ENCODE results near the gene ADARB1. TPM values are rescaled to one million over a fixed set of nuclear protein-coding genes. Genes with fewer than 3 reads are reported as not detected.

The ADARB1 gene
- total RNA-seq, 1 donor, result 2.1 TPM

DNA sequence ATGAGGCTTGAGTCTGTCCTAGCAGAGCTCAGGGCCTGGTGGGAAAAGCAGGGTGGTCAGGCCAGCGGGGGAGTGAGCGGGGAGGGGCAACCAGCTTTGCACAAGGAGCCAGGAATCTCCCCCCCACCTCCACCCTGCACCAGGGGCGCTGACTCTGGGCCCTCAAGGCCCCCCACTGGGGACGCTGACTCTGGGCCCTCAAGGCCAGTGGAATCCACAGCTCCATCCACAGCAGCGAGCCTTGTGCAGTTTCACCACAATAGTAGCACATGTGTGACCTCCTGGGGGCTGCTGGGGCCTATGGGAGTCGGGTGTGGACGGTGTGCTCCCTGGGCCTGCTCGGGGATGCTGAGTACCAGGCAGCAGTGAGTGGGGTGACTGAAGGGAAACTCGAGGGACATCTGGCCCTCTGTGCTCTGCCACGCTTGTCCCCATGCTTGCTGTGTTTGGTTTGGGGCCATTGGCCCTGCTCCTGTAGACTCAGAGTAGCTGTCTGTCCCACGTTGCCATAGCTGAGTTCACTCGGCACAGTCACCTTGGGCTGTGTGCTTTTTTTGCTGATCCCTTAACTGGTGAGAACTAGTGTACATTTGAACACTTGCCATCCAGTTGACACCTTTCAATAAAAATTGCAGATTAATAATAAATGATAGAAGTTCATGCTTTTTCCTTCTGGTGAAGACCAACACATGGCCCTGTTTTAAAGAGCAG lies 89.2 kb downstream of the ADARB1 start:
- TF ChIP-seq, protein P1, sequence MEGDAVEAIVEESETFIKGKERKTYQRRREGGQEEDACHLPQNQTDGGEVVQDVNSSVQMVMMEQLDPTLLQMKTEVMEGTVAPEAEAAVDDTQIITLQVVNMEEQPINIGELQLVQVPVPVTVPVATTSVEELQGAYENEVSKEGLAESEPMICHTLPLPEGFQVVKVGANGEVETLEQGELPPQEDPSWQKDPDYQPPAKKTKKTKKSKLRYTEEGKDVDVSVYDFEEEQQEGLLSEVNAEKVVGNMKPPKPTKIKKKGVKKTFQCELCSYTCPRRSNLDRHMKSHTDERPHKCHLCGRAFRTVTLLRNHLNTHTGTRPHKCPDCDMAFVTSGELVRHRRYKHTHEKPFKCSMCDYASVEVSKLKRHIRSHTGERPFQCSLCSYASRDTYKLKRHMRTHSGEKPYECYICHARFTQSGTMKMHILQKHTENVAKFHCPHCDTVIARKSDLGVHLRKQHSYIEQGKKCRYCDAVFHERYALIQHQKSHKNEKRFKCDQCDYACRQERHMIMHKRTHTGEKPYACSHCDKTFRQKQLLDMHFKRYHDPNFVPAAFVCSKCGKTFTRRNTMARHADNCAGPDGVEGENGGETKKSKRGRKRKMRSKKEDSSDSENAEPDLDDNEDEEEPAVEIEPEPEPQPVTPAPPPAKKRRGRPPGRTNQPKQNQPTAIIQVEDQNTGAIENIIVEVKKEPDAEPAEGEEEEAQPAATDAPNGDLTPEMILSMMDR (IDR thresholded peaks at IDR 0.05; ENCODE audit: insufficient read depth, low read length), result no peak
- DNase-seq (ENCODE audit: low read depth), result no peak
- no peak overlapping the region for H3K4me3 ChIP-seq (ENCODE audit: low read depth, low read length)

GRCh38 chr21:45164124-45164511 lies 89.7 kb downstream of the ADARB1 start:
- no peak overlapping the region for H3K4me3 ChIP-seq (ENCODE audit: low read depth, low read length)
- DNase-seq (ENCODE audit: low read depth), result no peak
- TF ChIP-seq, protein P1 (IDR thresholded peaks at IDR 0.05; ENCODE audit: insufficient read depth, low read length), result no peak

DNA sequence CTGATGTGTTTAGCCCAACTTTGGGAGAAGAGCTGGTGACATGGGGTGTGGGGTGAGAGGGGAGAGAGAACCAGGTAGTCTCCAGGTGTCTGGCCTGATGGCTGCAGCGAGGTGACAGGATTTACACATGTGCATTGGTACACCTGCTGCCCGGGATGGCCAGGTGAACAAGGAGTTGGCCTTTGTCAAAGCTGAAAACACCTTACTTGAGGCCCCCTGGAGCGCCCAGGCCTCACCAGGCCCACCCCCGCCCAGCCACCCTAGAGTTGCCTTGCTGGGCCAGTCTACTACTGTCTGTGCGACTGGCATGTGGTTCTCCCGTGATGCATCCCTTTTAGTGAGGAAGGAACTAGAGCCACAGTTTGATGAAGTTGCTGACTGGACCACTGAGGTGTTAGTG lies 90.5 kb downstream of the ADARB1 start:
- DNase-seq (ENCODE audit: low read depth), result no peak
- H3K4me3 ChIP-seq (ENCODE audit: low read depth, low read length), result no peak overlapping the region
- TF ChIP-seq, protein P1 (IDR thresholded peaks at IDR 0.05; ENCODE audit: insufficient read depth, low read length), result no peak

GRCh38 chr21:45166931-45167330 lies 92.6 kb downstream of the ADARB1 start:
- no peak for DNase-seq (ENCODE audit: low read depth)
- TF ChIP-seq, protein P1 (IDR thresholded peaks at IDR 0.05; ENCODE audit: insufficient read depth, low read length), result no peak
- no peak overlapping the region for H3K4me3 ChIP-seq (ENCODE audit: low read depth, low read length)

GRCh38 chr21:45167796-45168222 lies 93.4 kb downstream of the ADARB1 start:
- peak; percentile 89 for DNase-seq (ENCODE audit: low read depth)
- TF ChIP-seq, protein P1 (IDR thresholded peaks at IDR 0.05; ENCODE audit: insufficient read depth, low read length), result peak; percentile 35
- no peak overlapping the region for H3K4me3 ChIP-seq (ENCODE audit: low read depth, low read length)

DNA sequence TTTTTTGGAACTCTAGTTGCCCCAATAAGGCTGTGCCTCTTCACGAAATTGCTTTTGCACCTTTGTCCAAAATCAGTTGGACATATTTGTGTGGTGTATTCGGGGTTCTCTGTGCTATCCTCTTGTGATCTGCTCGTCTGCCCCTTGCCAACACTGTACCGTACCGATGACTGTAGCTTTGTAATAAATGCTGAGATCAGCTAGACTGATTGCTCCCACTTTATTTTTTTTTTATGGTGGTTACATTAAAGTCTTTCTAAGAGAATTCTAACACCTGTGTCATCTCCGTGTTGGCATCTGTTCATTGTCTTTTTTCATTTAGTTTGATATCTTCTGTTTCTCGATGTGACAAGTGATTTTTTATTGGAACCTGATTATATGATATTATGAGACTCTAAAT lies 94.1 kb downstream of the ADARB1 start:
- DNase-seq (ENCODE audit: low read depth), result no peak
- no peak overlapping the region for H3K4me3 ChIP-seq (ENCODE audit: low read depth, low read length)
- TF ChIP-seq, protein P1 (IDR thresholded peaks at IDR 0.05; ENCODE audit: insufficient read depth, low read length), result no peak

GRCh38 chr21:45169001-45169400 lies 94.6 kb downstream of the ADARB1 start:
- DNase-seq (ENCODE audit: low read depth), result no peak
- no peak overlapping the region for H3K4me3 ChIP-seq (ENCODE audit: low read depth, low read length)
- TF ChIP-seq, protein P1 (IDR thresholded peaks at IDR 0.05; ENCODE audit: insufficient read depth, low read length), result no peak
